ENCODE results near the gene MCM5.

DNA sequence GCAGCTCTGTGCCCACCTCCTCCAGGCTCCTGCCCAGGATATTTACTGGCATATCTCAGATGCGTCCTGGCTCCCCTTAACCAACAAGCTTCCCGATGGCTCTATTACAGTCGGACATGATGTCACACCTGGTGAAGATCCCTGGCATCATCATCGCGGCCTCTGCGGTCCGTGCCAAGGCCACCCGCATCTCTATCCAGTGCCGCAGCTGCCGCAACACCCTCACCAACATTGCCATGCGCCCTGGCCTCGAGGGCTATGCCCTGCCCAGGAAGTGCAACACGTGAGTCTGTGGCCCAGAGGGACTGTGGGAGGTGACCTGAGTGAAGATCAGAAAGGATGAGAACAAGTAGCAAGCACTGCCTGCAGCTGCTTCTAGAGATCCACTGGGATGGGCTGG is 6.5 kb downstream of the MCM5 start:
- TF ChIP-seq POLR2AphosphoS5 (IDR thresholded peaks at IDR 0.05; ENCODE audit: borderline replicate concordance, low read depth, low read length): no peak
- TF ChIP-seq EZH2 (IDR thresholded peaks at IDR 0.05): no peak
- no peak for TF ChIP-seq FOXP2 (optimal IDR thresholded peaks at IDR 0.05; ENCODE audit: control extremely low read depth, extremely low read length, insufficient read depth)
